Fibroblast of lung (primary cell): ENCODE results near the gene TPO.

Experiments used
- CTCF ChIP-seq, 2 donors: IDR thresholded peaks in 1 of 2; conservative IDR thresholded peaks in 1 of 2; 1 replicate in 1 of 2; 2 replicates in 1 of 2; pipeline ENCODE4 v1.5.1; 2011 to 2012; ENCODE audit warnings: low read length in 2 of 2, control low read depth in 1 of 2, inconsistent platforms in 1 of 2, low read depth in 1 of 2, mild to moderate bottlenecking in 1 of 2
- EZH2 ChIP-seq: IDR thresholded peaks from 2 replicates; pipeline ENCODE4 v1.5.1; 2012; ENCODE audit warnings: low read length, control low read depth, mild to moderate bottlenecking; ENCODE audit errors: missing control alignments

- TF ChIP-seq CTCF (conservative IDR thresholded peaks at IDR 0.05 in 1 of 2, IDR thresholded peaks at IDR 0.05 in 1 of 2; ENCODE audit: low read depth in 1 of 2, low read length in 2 of 2): no peak
- no peak for TF ChIP-seq EZH2
Measured at GRCh38 chr2:1498176-1498575, 84.9 kb downstream of the TPO start.
